Activated gamma-delta T cell (primary cell): ENCODE results near the gene ZC2HC1B.
"Not testable (repeated sequence)": the region's sequence is repeated elsewhere in the genome, so short reads cannot be mapped to it uniquely, and the experiment has no call there.

Experiments used
- DNase-seq: peaks from one replicate; lab custom pipeline; 2025; lab: John Stamatoyannopoulos, UW

ZC2HC1B gene

GRCh38 chr6:143868808-143869207 lies 4.5 kb downstream of the ZC2HC1B start:
- not testable (repeated sequence) for DNase-seq

- DNase-seq, result not testable (repeated sequence)
Observed at GRCh38 chr6:143871202-143871730, 7.0 kb downstream of the ZC2HC1B start.

GRCh38 chr6:143872201-143872600 lies 7.9 kb downstream of the ZC2HC1B start:
- no peak for DNase-seq

- not testable (repeated sequence) for DNase-seq
Observed at GRCh38 chr6:143873600-143873999, 9.3 kb downstream of the ZC2HC1B start.

- DNase-seq, result not testable (repeated sequence)
Observed at GRCh38 chr6:143874503-143874902, 10.2 kb downstream of the ZC2HC1B start.

GRCh38 chr6:143877584-143878271 lies 13.5 kb downstream of the ZC2HC1B start:
- no peak for DNase-seq

- DNase-seq, result no peak
Observed at GRCh38 chr6:143878272-143878760, 14.0 kb downstream of the ZC2HC1B start.

GRCh38 chr6:143880412-143880811 lies 16.1 kb downstream of the ZC2HC1B start:
- DNase-seq, result no peak

- DNase-seq, result no peak
Observed at GRCh38 chr6:143882401-143882930, 18.2 kb downstream of the ZC2HC1B start.

GRCh38 chr6:143884216-143884900 lies 20.1 kb downstream of the ZC2HC1B start:
- no peak for DNase-seq

GRCh38 chr6:143885116-143885515 lies 20.8 kb downstream of the ZC2HC1B start:
- DNase-seq, result no peak

- DNase-seq, result no peak
Observed at GRCh38 chr6:143894655-143895054, 30.4 kb downstream of the ZC2HC1B start.

- no peak for DNase-seq
Observed at GRCh38 chr6:143896126-143896860, 32.0 kb downstream of the ZC2HC1B start.

- DNase-seq, result no peak
Observed at GRCh38 chr6:143900358-143900757, 36.1 kb downstream of the ZC2HC1B start.

GRCh38 chr6:143901885-143902750 lies 37.8 kb downstream of the ZC2HC1B start:
- no peak for DNase-seq

GRCh38 chr6:143902827-143903226 lies 38.6 kb downstream of the ZC2HC1B start:
- DNase-seq, result no peak

GRCh38 chr6:143911028-143911427 lies 46.8 kb downstream of the ZC2HC1B start:
- DNase-seq, result no peak

- DNase-seq, result no peak
Observed at GRCh38 chr6:143912671-143913070, 48.4 kb downstream of the ZC2HC1B start.

- DNase-seq, result not testable (repeated sequence)
Observed at GRCh38 chr6:143917026-143917425, 52.8 kb downstream of the ZC2HC1B start.

GRCh38 chr6:143928853-143929252 lies 64.6 kb downstream of the ZC2HC1B start:
- no peak for DNase-seq

GRCh38 chr6:143929975-143930374 lies 65.7 kb downstream of the ZC2HC1B start:
- no peak for DNase-seq
